NCI-H774 (cell line): ENCODE data around the gene COTL1.
A peak's percentile ranks its signal among the peaks of the same experiment; 100 is the strongest.

Experiments
- DNase-seq: peaks from one replicate; lab custom pipeline; 2025; lab: John Stamatoyannopoulos, UW

The COTL1 gene

DNA sequence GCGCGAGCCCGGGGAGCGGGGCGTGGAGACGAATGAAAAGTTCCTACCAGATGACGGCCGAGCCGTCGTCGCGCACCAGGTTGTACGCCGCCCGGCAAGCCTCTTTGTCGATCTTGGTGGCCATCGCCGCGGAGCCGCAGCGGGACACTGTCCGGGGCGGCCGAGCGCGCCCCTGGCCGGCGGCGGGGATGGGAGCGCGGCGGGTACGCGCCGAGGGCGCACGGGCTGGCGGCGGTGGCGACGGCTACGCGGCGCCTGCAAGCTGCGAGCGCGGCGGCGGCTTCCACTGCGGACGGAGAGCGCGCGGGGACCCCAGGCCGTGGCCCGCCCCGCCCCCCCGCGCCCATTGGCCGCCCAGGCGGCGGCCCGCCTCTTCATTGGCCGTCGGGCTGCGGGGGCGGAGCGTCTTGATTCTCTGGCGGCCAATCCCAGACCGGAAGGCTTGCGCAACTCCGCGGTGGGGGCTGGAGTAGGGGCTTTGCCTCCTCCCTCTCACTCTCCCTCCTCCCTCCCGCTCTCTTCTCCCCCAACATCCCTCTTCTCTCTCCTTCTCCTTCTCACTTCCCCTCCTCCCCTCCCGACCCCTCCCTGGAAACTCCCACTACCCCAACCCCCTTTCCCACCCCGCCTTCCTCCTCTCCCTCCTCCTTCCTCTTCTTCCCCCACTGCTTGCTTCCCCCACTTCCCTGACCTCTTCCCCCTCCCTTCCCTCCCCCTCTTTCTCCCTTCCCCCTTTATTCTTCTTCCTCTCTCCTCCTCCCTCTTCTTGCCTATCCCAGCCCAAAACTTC lies at the start of gene COTL1:
COTL1 (minus strand) TSS at position 288 of the 790 bp plus-strand sequence; CDS start at position 124, 164 bp downstream.
- DNase-seq: peak; percentile 85

- no peak for DNase-seq
Measured at GRCh38 chr16:84665843-84666242, 48.0 kb upstream of the COTL1 start.

GRCh38 chr16:84665359-84665758 lies 47.5 kb upstream of the COTL1 start:
- DNase-seq: no peak

DNA sequence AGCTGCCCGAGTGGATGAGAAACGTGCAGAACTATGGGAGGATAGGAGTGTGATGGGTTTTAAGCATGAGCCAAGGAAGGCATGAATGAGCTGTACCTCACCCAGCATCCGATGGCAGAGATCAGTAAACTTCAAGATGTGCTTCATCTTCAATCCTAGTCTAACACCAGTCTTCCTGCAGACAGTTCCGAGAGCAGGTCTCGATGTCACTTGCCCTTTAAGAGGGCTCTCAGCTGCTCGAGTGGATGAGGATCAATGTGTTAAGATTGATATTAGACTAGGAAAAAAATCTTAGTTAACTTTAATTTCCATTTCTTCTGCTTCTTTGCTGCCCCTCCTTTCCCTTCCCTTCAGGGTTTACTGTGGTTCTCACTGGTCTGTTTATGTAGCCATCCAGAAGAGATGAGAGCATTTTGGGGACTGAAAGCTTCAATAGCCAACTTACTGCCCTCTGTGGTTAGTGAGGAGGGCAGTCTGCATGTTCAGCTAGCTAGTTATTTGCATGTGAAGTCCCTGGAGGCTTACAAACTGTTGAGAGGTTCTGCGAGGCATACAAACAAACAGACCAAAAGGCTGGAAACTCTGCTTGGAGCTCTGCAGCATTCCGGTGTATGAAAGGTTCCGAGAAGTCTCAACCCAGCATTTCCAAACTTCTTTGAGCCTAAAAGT lies 45.7 kb upstream of the COTL1 start:
- DNase-seq: no peak

DNA sequence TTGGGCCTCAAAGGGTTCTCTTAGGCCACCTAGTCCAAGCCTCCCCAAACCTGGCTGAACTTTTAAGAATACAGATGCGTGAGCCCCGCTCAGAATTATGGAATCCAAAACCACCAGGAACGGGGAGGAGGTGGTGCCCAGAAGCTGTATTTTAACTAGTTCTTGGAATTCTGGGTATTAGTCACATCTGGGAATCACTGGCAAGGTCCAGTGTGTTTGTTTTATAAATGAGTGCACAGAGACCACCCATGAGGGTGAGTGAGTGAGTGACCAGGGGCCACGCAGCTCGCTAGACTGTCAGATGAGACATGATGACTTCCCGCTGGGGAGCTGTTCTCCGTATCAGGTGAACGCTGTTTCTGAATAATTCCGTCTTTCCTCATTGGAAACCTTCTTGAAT lies 44.6 kb upstream of the COTL1 start:
- DNase-seq: no peak

DNA sequence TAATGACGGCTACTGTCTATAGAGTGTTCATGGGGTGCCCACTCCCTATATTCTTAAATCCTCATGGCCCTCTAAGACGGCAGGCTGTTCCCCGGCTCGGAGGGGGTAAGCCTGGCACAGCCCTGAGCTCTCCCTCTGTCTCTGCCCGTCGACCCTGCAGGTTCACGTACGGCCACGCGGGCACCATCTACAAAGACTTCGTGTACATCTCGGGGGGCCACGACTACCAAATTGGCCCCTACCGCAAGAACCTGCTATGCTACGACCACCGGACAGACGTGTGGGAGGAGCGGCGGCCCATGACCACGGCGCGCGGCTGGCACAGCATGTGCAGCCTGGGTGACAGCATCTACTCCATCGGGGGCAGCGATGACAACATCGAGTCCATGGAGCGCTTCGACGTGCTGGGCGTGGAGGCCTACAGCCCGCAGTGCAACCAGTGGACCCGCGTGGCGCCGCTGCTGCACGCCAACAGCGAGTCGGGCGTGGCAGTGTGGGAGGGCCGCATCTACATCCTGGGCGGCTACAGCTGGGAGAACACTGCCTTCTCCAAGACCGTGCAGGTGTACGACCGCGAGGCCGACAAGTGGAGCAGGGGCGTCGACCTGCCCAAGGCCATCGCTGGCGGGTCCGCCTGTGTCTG lies 43.7 kb upstream of the COTL1 start:
- no peak for DNase-seq

DNA sequence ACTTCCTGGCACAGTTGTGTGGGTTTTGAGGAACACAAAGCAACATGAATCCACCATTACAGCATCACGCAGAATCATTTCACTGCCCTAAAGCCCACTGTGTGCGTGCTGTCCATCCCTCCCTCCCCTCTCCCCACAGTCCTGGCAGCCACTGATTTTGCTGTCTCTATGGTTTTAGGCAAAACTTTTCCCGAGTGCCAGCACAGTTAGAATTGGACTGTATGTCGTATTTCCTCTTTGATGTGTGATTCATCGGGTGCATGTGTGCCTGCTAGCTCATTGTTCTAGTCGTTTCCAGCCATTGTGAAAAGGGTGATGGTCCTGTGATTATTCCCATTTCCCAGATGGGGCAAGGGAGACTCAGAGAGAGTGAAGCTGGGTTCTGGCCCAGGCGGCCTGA lies 43.1 kb upstream of the COTL1 start:
- DNase-seq: no peak

GRCh38 chr16:84659656-84660300 lies 41.9 kb upstream of the COTL1 start:
- DNase-seq: no peak

DNA sequence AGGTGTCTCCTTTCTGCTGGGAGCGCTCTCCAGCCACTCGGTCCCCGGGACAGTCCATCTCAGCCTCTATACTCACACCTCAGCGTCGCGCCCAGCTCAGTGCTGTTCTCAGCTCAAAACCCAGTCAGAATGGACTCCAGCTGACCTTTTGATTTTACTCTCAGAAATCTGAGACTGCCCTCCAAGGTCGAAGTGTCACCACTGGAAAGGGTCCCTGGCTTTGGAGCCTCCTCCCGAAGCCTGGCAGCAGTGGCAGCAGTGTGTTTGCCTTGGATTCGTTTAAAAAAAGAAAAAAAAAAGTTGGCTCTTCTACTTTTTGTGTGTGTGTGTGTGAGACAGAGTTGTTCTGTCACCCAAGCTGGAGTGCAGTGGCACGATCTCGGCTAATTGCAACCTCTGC lies 40.8 kb upstream of the COTL1 start:
- no peak for DNase-seq

GRCh38 chr16:84657229-84657837 lies 39.5 kb upstream of the COTL1 start:
- DNase-seq: no peak

DNA sequence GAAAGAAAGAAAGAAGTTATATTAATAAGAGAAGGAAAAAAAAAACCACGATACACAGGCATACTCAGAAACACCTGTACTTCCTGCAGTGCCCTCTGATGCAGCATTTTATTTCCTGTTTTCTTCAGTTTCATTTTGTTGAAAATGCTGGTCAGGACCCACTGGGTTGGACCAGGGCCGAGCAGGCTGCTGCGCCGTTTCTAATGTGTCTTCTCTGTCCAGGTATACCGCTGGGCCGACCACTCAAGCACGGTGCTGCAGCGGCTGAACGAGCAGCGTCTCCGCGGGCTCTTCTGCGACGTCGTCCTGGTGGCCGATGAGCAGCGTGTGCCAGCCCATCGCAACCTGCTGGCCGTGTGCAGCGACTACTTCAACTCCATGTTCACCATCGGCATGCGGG lies 38.8 kb upstream of the COTL1 start:
- DNase-seq: no peak

DNA sequence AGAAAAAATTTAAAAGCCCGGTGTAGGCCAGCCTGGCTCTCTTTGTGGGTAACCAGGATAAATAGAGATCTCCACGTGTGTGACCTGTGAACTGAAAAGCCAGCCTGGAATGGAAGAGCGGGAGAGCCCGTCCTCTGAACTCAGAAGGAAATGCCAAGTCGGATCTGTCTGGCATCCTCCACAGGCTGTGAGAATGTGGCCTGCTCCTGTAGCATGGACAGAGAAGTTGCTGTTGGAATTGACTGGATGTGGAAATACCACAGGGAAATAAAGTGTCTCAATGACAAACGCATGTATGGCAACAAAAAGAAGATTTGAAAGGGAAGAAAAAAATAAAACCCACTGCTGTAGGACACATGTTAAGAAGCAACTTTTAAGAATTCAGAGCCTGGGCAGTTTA lies 37.1 kb upstream of the COTL1 start:
- no peak for DNase-seq

GRCh38 chr16:84654238-84654637 lies 36.4 kb upstream of the COTL1 start:
- no peak for DNase-seq

- DNase-seq: no peak
Measured at GRCh38 chr16:84652566-84652965, 34.7 kb upstream of the COTL1 start.

GRCh38 chr16:84650062-84650991 lies 32.4 kb upstream of the COTL1 start:
- no peak for DNase-seq

DNA sequence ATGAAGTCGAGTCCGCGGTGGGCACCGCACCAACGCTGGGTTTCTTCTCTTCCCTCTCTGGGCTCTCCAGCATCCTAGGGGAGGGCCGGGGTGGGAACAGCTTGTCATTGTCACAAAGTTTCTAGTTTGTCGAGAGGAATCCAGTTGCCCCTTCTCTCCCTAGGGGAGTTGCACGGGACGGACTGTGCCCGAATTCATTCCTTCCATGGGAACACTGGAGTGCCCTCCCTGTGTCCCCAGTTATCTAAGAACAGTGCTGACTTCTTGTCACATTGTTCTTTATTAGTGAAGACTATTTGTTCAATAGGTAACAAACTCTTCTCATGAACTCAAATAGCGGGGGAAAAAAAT lies 31.6 kb upstream of the COTL1 start:
- no peak for DNase-seq

DNA sequence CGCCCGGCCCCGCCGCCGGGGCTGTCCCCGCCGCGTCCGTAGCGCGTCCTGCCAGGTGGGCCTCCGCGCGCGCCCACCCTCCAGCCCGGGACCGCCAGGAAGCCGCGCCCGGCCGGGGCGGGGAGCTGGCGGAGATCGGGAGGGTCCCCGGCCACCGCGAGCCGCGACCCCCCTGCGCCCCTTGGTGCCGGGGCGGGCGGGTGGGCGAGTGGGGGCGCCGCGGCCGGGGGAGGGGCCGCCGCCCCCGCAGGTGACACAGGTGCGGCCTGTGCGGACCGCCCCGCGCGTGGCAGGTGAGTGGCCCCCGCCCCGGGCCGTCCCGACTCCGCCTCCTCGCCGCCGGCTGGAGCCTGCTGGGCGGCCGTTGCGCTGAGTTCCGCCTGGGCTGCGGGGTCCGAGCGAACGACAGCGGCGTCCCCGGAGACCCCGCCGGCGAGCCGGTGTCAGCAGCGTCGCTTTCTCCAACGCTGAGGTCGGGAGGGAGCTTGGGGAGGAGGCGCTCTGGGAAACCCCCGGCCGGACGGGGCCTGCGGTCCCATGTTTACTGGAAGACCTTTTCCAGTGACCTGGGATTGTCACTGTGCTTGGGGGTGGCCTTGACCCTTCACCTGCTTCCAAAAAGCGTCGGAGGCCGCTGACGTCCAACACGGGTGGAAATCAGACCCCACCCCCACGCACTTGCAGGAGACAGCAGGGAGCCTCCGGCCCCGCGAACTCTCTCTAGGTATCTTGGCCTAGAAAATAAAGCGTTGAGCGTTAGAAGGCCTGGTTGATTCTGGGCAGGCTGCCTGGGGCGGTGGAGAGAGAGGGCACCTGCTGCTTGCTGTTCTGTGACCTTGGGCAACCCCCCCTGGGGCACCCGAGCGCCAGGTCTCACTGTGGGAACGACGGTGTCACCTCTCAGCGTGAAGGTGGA lies 31.0 kb upstream of the COTL1 start:
- DNase-seq: no peak

DNA sequence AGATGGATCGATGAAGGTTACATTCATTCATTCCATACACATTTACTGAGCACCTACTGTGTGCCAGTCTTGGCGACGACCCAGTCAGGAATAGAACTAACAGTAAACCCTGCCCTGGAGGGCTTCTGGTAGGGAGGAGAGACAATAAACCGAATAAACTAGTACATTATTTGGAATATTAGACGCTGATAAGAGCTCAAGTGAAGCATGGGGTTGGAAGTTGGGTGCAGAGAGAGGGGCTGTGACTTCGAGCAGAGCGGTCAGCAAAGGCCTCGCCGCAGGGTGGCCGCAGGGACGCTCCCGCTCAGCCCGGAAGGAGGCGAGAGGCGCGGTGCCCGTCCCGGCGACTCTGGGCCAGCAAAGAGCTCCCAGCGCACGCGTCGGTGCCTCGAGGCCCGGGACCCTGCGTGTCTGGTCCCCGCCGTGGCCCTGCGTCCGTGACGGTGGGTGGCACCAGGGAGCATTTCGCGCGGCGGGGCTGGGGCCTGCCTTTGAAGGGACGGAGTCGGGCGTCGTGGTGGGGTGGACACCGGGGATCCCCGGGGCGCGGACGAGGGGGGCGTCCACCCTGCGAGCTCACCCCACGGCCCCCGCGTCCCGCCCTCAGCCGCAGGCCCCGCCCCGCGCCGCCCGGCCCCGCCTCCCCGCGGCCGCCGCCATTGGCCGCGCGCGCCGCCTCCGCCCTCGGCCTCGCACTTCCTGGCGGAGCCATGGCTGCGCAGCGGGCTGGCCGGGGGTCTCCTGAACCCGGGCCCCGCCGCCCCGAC lies 30.1 kb upstream of the COTL1 start, which contains the start of gene KLHL36:
KLHL36 (plus strand) TSS at position 684 of the 767 bp plus-strand sequence. CDS start 2,357 bp downstream, outside the sequence.
- no peak for DNase-seq

DNA sequence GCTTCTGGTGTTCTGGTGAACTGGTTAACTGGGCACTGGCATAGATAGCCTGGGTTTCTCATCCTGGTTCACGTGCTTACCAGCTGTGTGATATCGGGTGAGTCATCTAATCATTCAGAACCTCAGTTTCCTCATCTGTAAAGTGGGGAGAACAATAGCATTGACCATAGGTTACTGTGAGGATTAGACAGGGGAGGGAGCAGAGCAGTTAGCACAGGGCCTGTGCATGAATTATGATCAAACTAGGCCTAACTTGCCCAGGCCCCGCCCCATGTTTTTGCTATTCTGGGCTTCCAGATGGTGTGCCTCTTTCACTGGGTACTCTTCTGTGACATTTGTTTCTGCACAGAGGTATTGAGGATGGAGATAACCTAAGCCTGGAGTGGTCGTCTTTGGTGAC lies 25.8 kb upstream of the COTL1 start:
- no peak for DNase-seq
